Mesenchymal stem cell (in vitro differentiated cells and primary cell): Measurements from ENCODE around the gene SLC5A1.

Source experiments
- DNase-seq: peaks from one replicate; pipeline ENCODE4 v3.0.0-alpha.2; 2013
- H2AFZ ChIP-seq: one replicate; pipeline ENCODE4 v1.6.1; 2013; ENCODE audit warnings: low read depth, mild to moderate bottlenecking, control low read depth, inconsistent platforms, low read length, moderate library complexity
- H2AK5ac ChIP-seq: 2 replicates; pipeline ENCODE4 v1.6.1; 2013; ENCODE audit warnings: low read length, moderate library complexity, mild to moderate bottlenecking, inconsistent platforms; ENCODE audit not compliant: severe bottlenecking
- H2BK120ac ChIP-seq: one replicate; pipeline ENCODE4 v1.6.1; 2013; ENCODE audit warnings: low read depth, mild to moderate bottlenecking, inconsistent platforms, low read length, moderate library complexity
- H2BK12ac ChIP-seq, 2 experiments: one replicate each; pipeline ENCODE4 v1.6.1; 2013; ENCODE audit warnings: inconsistent platforms in 2 of 2, low read length in 2 of 2, mild to moderate bottlenecking in 2 of 2, moderate library complexity in 2 of 2, control low read depth in 1 of 2
- H2BK15ac ChIP-seq: one replicate; pipeline ENCODE4 v1.6.1; 2013; ENCODE audit warnings: mild to moderate bottlenecking, low read depth, inconsistent platforms; ENCODE audit not compliant: poor library complexity, severe bottlenecking
- H2BK5ac ChIP-seq: 2 replicates; pipeline ENCODE4 v1.6.1; 2013; ENCODE audit warnings: low read depth, mild to moderate bottlenecking, low read length, control low read depth, inconsistent platforms; ENCODE audit not compliant: poor library complexity, severe bottlenecking
- H3K14ac ChIP-seq, 2 experiments: one replicate each; pipeline ENCODE4 v1.6.1; 2013; ENCODE audit warnings: inconsistent platforms in 2 of 2, low read length in 2 of 2, control low read depth in 1 of 2, mild to moderate bottlenecking in 1 of 2, moderate library complexity in 1 of 2
- H3K18ac ChIP-seq, 2 experiments: one replicate each; pipeline ENCODE4 v1.6.1; 2013; ENCODE audit warnings: inconsistent platforms in 2 of 2, low read length in 2 of 2, control low read depth in 1 of 2, low read depth in 1 of 2, mild to moderate bottlenecking in 1 of 2
- H3K23ac ChIP-seq, 2 experiments: one replicate each; pipeline ENCODE4 v1.6.1; 2013; ENCODE audit warnings: inconsistent platforms in 2 of 2, low read length in 2 of 2, mild to moderate bottlenecking in 2 of 2, moderate library complexity in 2 of 2, control low read depth in 1 of 2
- H3K27ac ChIP-seq: 2 replicates; pipeline ENCODE4 v1.5.1; 2013; ENCODE audit warnings: mild to moderate bottlenecking, moderate library complexity, low read length, control low read depth, inconsistent platforms; ENCODE audit not compliant: poor library complexity, severe bottlenecking
- H3K27me3 ChIP-seq, 2 experiments: 2 replicates each; pipeline versions ENCODE4 v1.6.1 to v1.7.0; 2013; ENCODE audit warnings: low read length in 2 of 2, mild to moderate bottlenecking in 2 of 2, moderate library complexity in 2 of 2, control low read depth in 1 of 2, inconsistent platforms in 1 of 2; ENCODE audit not compliant: control insufficient read depth in 1 of 2, insufficient read depth in 1 of 2
- H3K36me3 ChIP-seq, 2 experiments: 2 replicates each; pipeline versions ENCODE4 v1.6.1 to v1.7.0; 2013; ENCODE audit warnings: low read length in 2 of 2, control low read depth in 1 of 2, inconsistent platforms in 1 of 2, low read depth in 1 of 2, mild to moderate bottlenecking in 1 of 2; ENCODE audit not compliant: insufficient read depth in 2 of 2, control insufficient read depth in 1 of 2
- H3K4ac ChIP-seq, 2 experiments: one replicate each; pipeline ENCODE4 v1.6.1; 2013; ENCODE audit warnings: inconsistent platforms in 2 of 2, low read length in 2 of 2, mild to moderate bottlenecking in 2 of 2, moderate library complexity in 2 of 2, control low read depth in 1 of 2, low read depth in 1 of 2
- H3K4me1 ChIP-seq: 2 replicates; pipeline ENCODE4 v1.6.1; 2013; ENCODE audit warnings: low read depth, low read length, control low read depth; ENCODE audit not compliant: control insufficient read depth, insufficient read depth
- H3K4me2 ChIP-seq: 2 replicates; pipeline ENCODE4 v1.6.1; 2013; ENCODE audit warnings: low read length, mild to moderate bottlenecking, inconsistent platforms; ENCODE audit not compliant: poor library complexity, severe bottlenecking
- H3K4me3 ChIP-seq, 2 experiments: 2 replicates each; pipeline versions ENCODE4 v1.5.1 to v1.7.0; 2013; ENCODE audit warnings: low read length in 2 of 2, mild to moderate bottlenecking in 2 of 2, control low read depth in 1 of 2, low read depth in 1 of 2; ENCODE audit not compliant: insufficient read depth in 1 of 2
- H3K79me1 ChIP-seq: replicated peaks from 2 replicates; pipeline ENCODE4 v1.6.1; 2013; ENCODE audit warnings: mild to moderate bottlenecking, control low read depth, low read length, inconsistent platforms; ENCODE audit not compliant: poor library complexity, severe bottlenecking
- H3K9ac ChIP-seq: 2 replicates; pipeline ENCODE4 v1.7.0; 2013; ENCODE audit warnings: mild to moderate bottlenecking, low read length, moderate library complexity
- H3K9me3 ChIP-seq: 2 replicates; pipeline ENCODE4 v1.7.0; 2013; ENCODE audit warnings: mild to moderate bottlenecking, low read length; ENCODE audit not compliant: control insufficient read depth
- H4K8ac ChIP-seq: one replicate; pipeline ENCODE4 v1.6.1; 2013; ENCODE audit warnings: inconsistent platforms, mild to moderate bottlenecking, low read length, moderate library complexity
- H4K91ac ChIP-seq: one replicate; pipeline ENCODE4 v1.6.1; 2013; ENCODE audit warnings: mild to moderate bottlenecking, low read length, inconsistent platforms
- whole genome bisulfite sequencing: methylation state at CpG from one replicate; pipeline ENCODE4 v1.1.7; 2013; ENCODE audit warnings: mixed read lengths; 5-methylcytosine and 5-hydroxymethylcytosine counted together

The SLC5A1 gene

GRCh38 chr22:32077151-32077550 lies 34.1 kb downstream of the SLC5A1 start:
- Histone ChIP-seq H3K4me2 (no peak overlapping the region), H3K79me1 (no peaks in the 10 kb centered on the region), H3K36me3 (no peaks in the 10 kb centered on the region), H2BK5ac (no peak overlapping the region), H2AK5ac (no peak overlapping the region), H2BK15ac (no peak overlapping the region), H2AFZ (no peak overlapping the region), H3K4me3 (no peak overlapping the region), H3K18ac (no peak overlapping the region), H3K4ac (no peak overlapping the region), H2BK12ac (no peak overlapping the region), H3K27ac (no peak overlapping the region), H2BK120ac (no peak overlapping the region), H3K9me3 (no peaks in the 10 kb centered on the region), H3K9ac (no peak overlapping the region), H3K27me3 (peaks cover 12 to 34% of the 10 kb centered on the region in 2 experiments), H4K91ac (no peak overlapping the region), H3K23ac (no peak overlapping the region), H3K14ac (no peak overlapping the region), H4K8ac (no peak overlapping the region), H3K4me1 (peaks cover 6% of the 10 kb centered on the region)
- DNase-seq, result no peak
- 63% methylated on average over 1 of the region's 1 CpG for WGBS

- Histone ChIP-seq H3K27me3 (peaks cover 8 to 32% of the 10 kb centered on the region in 2 experiments), H3K18ac (no peak overlapping the region), H2AFZ (no peak overlapping the region), H3K9me3 (no peaks in the 10 kb centered on the region), H4K8ac (no peak overlapping the region), H2BK120ac (no peak overlapping the region), H3K27ac (peak overlapping the region; percentile 54), H3K9ac (no peak overlapping the region), H2BK15ac (no peak overlapping the region), H2BK5ac (no peak overlapping the region), H2BK12ac (no peak overlapping the region), H4K91ac (no peak overlapping the region), H3K14ac (no peak overlapping the region), H3K4me1 (peaks cover 6% of the 10 kb centered on the region), H3K4me2 (no peak overlapping the region), H3K4me3 (no peak overlapping the region), H3K36me3 (no peaks in the 10 kb centered on the region), H3K4ac (no peak overlapping the region), H2AK5ac (no peak overlapping the region), H3K23ac (no peak overlapping the region), H3K79me1 (no peaks in the 10 kb centered on the region)
- WGBS, result 86% methylated on average over 2 of the region's 7 CpGs
- DNase-seq, result peak; percentile 49
These were observed 36.3 kb downstream of the SLC5A1 start for GRCh38 chr22:32079130-32080089.

- Histone ChIP-seq H3K4ac (no peak overlapping the region), H3K36me3 (no peaks in the 10 kb centered on the region), H3K79me1 (no peaks in the 10 kb centered on the region), H2AK5ac (no peak overlapping the region), H2BK5ac (no peak overlapping the region), H2BK15ac (no peak overlapping the region), H3K14ac (no peak overlapping the region), H4K8ac (no peak overlapping the region), H3K27me3 (peaks cover 4 to 19% of the 10 kb centered on the region in 2 experiments), H3K4me2 (no peak overlapping the region), H3K27ac (no peak overlapping the region), H3K9ac (no peak overlapping the region), H2BK120ac (no peak overlapping the region), H2BK12ac (no peak overlapping the region), H3K9me3 (no peaks in the 10 kb centered on the region), H3K23ac (no peak overlapping the region), H3K18ac (no peak overlapping the region), H4K91ac (no peak overlapping the region), H3K4me3 (no peak overlapping the region), H3K4me1 (peaks cover 6% of the 10 kb centered on the region), H2AFZ (no peak overlapping the region)
- peak; percentile 40 for DNase-seq
- WGBS, result 100% methylated on average over 1 of the region's 4 CpGs
These were observed 37.8 kb downstream of the SLC5A1 start for GRCh38 chr22:32080904-32081303.

GRCh38 chr22:32082331-32082730 lies 39.3 kb downstream of the SLC5A1 start:
- Histone ChIP-seq H2AK5ac (no peak overlapping the region), H2BK15ac (no peak overlapping the region), H3K36me3 (no peaks in the 10 kb centered on the region), H3K14ac (no peak overlapping the region), H2BK120ac (no peak overlapping the region), H3K27me3 (peaks cover 0 to 14% of the 10 kb centered on the region in 2 experiments), H4K91ac (no peak overlapping the region), H3K18ac (no peak overlapping the region), H2BK5ac (no peak overlapping the region), H4K8ac (no peak overlapping the region), H3K4ac (no peak overlapping the region), H3K79me1 (no peaks in the 10 kb centered on the region), H3K23ac (no peak overlapping the region), H3K4me1 (peaks cover 6% of the 10 kb centered on the region), H2BK12ac (no peak overlapping the region), H3K9me3 (no peaks in the 10 kb centered on the region), H3K4me3 (no peak overlapping the region), H2AFZ (no peak overlapping the region), H3K9ac (no peak overlapping the region), H3K4me2 (no peak overlapping the region), H3K27ac (no peak overlapping the region)
- 48% methylated on average over 1 of the region's 1 CpG for WGBS
- DNase-seq, result peak; percentile 2
